SK-N-SH treated with all-trans-retinoic acid at 6 μM for 48 hours (cell line): ENCODE measurements around the gene ANKRD33B.

ENCODE experiments used
- ATAC-seq: fragments of 200-7000 bp; cut with Tn5 transposase; 3 replicates; pipeline ENCODE4 v1.9.1; 2020; ENCODE audit warnings: mild to moderate bottlenecking, moderate library complexity
- ARNTL ChIP-seq: fragments of 450-650 bp; formaldehyde crosslinking; IDR thresholded peaks from 2 replicates; pipeline ENCODE4 v1.5.0; 2020; ENCODE audit warnings: low read depth, mild to moderate bottlenecking, moderate library complexity, borderline replicate concordance
- BACH2 ChIP-seq: fragments of 250-450 bp; sonication (Bioruptor Pico); IDR thresholded peaks from 2 replicates; pipeline ENCODE4 v1.9.0; 2021; ENCODE audit warnings: mild to moderate bottlenecking, borderline replicate concordance
- CSDC2 ChIP-seq: fragments of 250-450 bp; sonication (Bioruptor Pico); IDR thresholded peaks from 2 replicates; pipeline ENCODE4 v1.5.0; 2020; ENCODE audit warnings: mild to moderate bottlenecking, moderate library complexity
- ESRRG ChIP-seq: fragments of 250-450 bp; sonication (Bioruptor Pico); IDR thresholded peaks from 2 replicates; pipeline ENCODE4 v1.6.1; 2021; ENCODE audit warnings: mild to moderate bottlenecking
- GLIS3 ChIP-seq: fragments of 250-450 bp; sonication (Bioruptor Pico); IDR thresholded peaks from 2 replicates; pipeline ENCODE4 v1.5.0; 2020; ENCODE audit warnings: mild to moderate bottlenecking, moderate library complexity
- ISL1 ChIP-seq: fragments of 250-450 bp; sonication (Bioruptor Pico); IDR thresholded peaks from 2 replicates; pipeline ENCODE4 v2.1.2; 2022; ENCODE audit warnings: mild to moderate bottlenecking, moderate library complexity
- OSR1 ChIP-seq: fragments of 250-450 bp; sonication (Bioruptor Pico); IDR thresholded peaks from 2 replicates; pipeline ENCODE4 v1.8.0; 2022; ENCODE audit warnings: moderate library complexity, mild to moderate bottlenecking, inconsistent platforms
- PPARA ChIP-seq: fragments of 250-450 bp; sonication (Bioruptor Pico); IDR thresholded peaks from 2 replicates; pipeline ENCODE4 v1.5.0; 2020; ENCODE audit warnings: mild to moderate bottlenecking, borderline replicate concordance
- RARB ChIP-seq: fragments of 250-450 bp; sonication (Bioruptor Pico); IDR thresholded peaks from 2 replicates; pipeline ENCODE4 v1.8.0; 2021; ENCODE audit warnings: mild to moderate bottlenecking, moderate library complexity
- SNAI2 ChIP-seq: fragments of 250-450 bp; sonication (Bioruptor Pico); IDR thresholded peaks from 2 replicates; pipeline ENCODE4 v1.5.0; 2020; ENCODE audit warnings: mild to moderate bottlenecking, moderate library complexity
- TCF4 ChIP-seq: fragments of 250-450 bp; sonication (Bioruptor Pico); IDR thresholded peaks from 2 replicates; pipeline ENCODE4 v1.8.0; 2021; ENCODE audit warnings: mild to moderate bottlenecking, moderate library complexity, borderline replicate concordance
- ZC3H10 ChIP-seq: fragments of 250-450 bp; sonication (Bioruptor Pico); IDR thresholded peaks from 2 replicates; pipeline ENCODE4 v1.5.1; 2021; ENCODE audit warnings: mild to moderate bottlenecking, moderate library complexity
- ZFP30 ChIP-seq: fragments of 450-650 bp; formaldehyde crosslinking; IDR thresholded peaks from 2 replicates; pipeline ENCODE4 v1.5.0; 2022; ENCODE audit warnings: mild to moderate bottlenecking, moderate library complexity
- ZNF70 ChIP-seq: fragments of 450-650 bp; formaldehyde crosslinking; IDR thresholded peaks from 2 replicates; pipeline ENCODE4 v1.5.0; 2020; ENCODE audit warnings: mild to moderate bottlenecking, moderate library complexity
- TF ChIP-seq, protein P1 (sequence below): fragments of 250-450 bp; sonication (Bioruptor Pico); IDR thresholded peaks from 2 replicates; pipeline ENCODE4 v1.5.1; 2020; ENCODE audit warnings: low read depth, mild to moderate bottlenecking, moderate library complexity
- TF ChIP-seq, protein P2 (sequence below): fragments of 250-450 bp; sonication (Bioruptor Pico); IDR thresholded peaks from 2 replicates; pipeline ENCODE4 v1.8.0; 2021; ENCODE audit warnings: low read depth, mild to moderate bottlenecking, moderate library complexity, borderline replicate concordance
- TF ChIP-seq, protein P3 (sequence below): fragments of 250-450 bp; sonication (Bioruptor Pico); IDR thresholded peaks from 2 replicates; pipeline ENCODE4 v1.5.1; 2021; ENCODE audit warnings: mild to moderate bottlenecking, moderate library complexity
- TF ChIP-seq, protein P4 (sequence below): fragments of 250-450 bp; sonication (Bioruptor Pico); IDR thresholded peaks from 2 replicates; pipeline ENCODE4 v1.8.0; 2020; ENCODE audit warnings: mild to moderate bottlenecking, moderate library complexity, borderline replicate concordance
- TF ChIP-seq, protein P5 (sequence below): fragments of 250-450 bp; sonication (Bioruptor Pico); IDR thresholded peaks from 2 replicates; pipeline ENCODE4 v1.5.0; 2020; ENCODE audit warnings: mild to moderate bottlenecking, moderate library complexity

Gene ANKRD33B

DNA sequence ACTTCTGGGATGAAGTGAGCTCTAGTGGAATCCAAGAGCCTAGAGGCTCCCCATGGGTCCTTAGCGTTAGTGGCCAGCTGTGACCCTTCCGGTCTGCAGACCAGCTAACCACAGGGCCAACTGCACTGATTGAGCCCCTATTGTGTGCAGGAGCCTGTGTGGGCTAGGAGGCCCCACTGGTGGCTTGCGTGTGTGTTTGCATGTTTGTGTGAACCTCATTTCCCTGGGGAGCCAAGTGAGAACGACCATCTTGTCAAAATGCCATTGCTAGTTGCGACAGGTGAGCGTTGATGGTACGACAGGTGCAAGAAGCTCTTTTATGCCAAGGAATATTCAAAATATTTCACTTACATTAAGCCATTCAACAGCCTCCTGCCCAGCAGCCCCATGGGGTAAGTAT lies 44.1 kb upstream of the ANKRD33B start:
- no peak for ATAC-seq
- TF ChIP-seq ESRRG (no peak), RARB (CRISPR knock-in tag) (no peak)
- TF ChIP-seq, protein P1, sequence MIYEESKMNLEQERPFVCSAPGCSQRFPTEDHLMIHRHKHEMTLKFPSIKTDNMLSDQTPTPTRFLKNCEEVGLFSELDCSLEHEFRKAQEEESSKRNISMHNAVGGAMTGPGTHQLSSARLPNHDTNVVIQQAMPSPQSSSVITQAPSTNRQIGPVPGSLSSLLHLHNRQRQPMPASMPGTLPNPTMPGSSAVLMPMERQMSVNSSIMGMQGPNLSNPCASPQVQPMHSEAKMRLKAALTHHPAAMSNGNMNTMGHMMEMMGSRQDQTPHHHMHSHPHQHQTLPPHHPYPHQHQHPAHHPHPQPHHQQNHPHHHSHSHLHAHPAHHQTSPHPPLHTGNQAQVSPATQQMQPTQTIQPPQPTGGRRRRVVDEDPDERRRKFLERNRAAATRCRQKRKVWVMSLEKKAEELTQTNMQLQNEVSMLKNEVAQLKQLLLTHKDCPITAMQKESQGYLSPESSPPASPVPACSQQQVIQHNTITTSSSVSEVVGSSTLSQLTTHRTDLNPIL, result no peak
- TF ChIP-seq, protein P2, sequence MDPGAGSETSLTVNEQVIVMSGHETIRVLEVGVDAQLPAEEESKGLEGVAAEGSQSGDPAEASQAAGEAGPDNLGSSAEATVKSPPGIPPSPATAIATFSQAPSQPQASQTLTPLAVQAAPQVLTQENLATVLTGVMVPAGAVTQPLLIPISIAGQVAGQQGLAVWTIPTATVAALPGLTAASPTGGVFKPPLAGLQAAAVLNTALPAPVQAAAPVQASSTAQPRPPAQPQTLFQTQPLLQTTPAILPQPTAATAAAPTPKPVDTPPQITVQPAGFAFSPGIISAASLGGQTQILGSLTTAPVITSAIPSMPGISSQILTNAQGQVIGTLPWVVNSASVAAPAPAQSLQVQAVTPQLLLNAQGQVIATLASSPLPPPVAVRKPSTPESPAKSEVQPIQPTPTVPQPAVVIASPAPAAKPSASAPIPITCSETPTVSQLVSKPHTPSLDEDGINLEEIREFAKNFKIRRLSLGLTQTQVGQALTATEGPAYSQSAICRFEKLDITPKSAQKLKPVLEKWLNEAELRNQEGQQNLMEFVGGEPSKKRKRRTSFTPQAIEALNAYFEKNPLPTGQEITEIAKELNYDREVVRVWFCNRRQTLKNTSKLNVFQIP, result no peak

DNA sequence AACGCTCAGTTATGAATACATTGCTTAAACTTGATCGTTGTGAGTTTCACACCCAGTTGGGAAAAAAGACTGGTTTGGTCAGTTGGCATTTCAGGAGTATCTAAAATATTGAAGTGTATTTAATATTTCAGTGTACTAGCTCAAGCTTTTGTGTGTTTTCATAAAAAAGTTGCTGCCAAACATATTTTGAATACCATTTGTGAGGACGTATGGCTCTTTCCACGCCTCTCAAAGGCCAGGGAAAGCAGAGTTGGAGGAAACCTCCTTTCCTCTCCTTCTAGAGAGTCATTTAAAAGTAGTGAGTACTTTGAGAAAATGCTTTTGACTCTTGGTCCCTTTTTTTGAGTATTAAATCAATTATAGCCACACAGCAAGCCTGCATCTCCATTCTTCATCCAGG lies 43.2 kb upstream of the ANKRD33B start:
- TF ChIP-seq ISL1 (no peak), ZNF70 (CRISPR knock-in tag) (no peak), PPARA (CRISPR knock-in tag) (no peak), TCF4 (CRISPR knock-in tag) (no peak), SNAI2 (CRISPR knock-in tag) (no peak), CSDC2 (CRISPR knock-in tag) (no peak), ARNTL (CRISPR knock-in tag) (no peak), ZC3H10 (no peak), ESRRG (no peak), ZFP30 (CRISPR knock-in tag) (no peak), OSR1 (CRISPR knock-in tag) (no peak), GLIS3 (no peak), BACH2 (CRISPR knock-in tag) (no peak), RARB (CRISPR knock-in tag) (no peak)
- TF ChIP-seq, protein P3, sequence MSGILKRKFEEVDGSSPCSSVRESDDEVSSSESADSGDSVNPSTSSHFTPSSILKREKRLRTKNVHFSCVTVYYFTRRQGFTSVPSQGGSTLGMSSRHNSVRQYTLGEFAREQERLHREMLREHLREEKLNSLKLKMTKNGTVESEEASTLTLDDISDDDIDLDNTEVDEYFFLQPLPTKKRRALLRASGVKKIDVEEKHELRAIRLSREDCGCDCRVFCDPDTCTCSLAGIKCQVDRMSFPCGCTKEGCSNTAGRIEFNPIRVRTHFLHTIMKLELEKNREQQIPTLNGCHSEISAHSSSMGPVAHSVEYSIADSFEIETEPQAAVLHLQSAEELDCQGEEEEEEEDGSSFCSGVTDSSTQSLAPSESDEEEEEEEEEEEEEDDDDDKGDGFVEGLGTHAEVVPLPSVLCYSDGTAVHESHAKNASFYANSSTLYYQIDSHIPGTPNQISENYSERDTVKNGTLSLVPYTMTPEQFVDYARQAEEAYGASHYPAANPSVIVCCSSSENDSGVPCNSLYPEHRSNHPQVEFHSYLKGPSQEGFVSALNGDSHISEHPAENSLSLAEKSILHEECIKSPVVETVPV (CRISPR knock-in tag), result no peak
- TF ChIP-seq, protein P4, sequence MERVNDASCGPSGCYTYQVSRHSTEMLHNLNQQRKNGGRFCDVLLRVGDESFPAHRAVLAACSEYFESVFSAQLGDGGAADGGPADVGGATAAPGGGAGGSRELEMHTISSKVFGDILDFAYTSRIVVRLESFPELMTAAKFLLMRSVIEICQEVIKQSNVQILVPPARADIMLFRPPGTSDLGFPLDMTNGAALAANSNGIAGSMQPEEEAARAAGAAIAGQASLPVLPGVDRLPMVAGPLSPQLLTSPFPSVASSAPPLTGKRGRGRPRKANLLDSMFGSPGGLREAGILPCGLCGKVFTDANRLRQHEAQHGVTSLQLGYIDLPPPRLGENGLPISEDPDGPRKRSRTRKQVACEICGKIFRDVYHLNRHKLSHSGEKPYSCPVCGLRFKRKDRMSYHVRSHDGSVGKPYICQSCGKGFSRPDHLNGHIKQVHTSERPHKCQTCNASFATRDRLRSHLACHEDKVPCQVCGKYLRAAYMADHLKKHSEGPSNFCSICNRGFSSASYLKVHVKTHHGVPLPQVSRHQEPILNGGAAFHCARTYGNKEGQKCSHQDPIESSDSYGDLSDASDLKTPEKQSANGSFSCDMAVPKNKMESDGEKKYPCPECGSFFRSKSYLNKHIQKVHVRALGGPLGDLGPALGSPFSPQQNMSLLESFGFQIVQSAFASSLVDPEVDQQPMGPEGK (CRISPR knock-in tag), result no peak
- TF ChIP-seq, protein P2, result no peak
- TF ChIP-seq, protein P1, result no peak
- peak; percentile 48 for ATAC-seq

DNA sequence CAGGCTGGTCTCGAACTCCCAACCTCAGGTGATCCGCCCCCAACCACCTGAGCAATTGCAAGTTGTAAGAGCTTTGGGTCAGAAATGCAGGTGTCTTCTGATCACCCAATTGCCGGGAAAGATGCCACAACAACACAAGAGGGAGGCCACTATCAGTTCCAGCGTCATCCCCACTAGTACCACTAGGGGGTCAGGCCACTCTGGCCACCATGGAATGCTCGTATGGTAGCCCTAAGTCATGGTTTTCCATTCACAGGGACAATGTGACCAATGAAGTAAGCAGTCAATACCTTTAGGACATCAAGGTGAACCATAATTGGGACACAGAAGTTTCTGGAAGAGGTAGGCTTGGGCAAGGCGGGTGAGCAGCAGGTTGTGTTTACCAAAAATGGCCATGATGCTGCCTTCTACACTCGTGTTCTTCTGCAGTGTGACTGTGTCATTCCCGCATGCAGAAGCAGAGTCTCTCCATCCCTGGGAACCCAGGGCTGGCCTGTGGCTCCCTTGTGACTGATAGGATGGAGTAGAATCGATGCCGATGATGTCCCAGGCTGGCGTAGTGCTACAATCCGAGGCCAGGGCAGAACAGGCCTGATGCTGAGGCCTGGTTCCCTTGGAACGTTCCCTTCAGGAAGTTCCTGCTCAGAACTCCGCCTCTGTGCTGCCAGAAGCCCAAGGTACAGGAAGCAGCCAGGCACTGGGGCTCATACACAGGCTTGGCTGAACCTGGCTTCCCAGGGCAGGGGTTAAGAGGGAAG lies 42.2 kb upstream of the ANKRD33B start:
- no peak for ATAC-seq
- TF ChIP-seq BACH2 (CRISPR knock-in tag), result no peak
- TF ChIP-seq, protein P2, result no peak
- no peak for TF ChIP-seq ZC3H10
- no peak for TF ChIP-seq ESRRG
- TF ChIP-seq, protein P3 (CRISPR knock-in tag), result no peak
- TF ChIP-seq, protein P1, result no peak
- TF ChIP-seq CSDC2 (CRISPR knock-in tag), result no peak
- TF ChIP-seq TCF4 (CRISPR knock-in tag), result no peak
- TF ChIP-seq ISL1, result no peak
- TF ChIP-seq, protein P5, sequence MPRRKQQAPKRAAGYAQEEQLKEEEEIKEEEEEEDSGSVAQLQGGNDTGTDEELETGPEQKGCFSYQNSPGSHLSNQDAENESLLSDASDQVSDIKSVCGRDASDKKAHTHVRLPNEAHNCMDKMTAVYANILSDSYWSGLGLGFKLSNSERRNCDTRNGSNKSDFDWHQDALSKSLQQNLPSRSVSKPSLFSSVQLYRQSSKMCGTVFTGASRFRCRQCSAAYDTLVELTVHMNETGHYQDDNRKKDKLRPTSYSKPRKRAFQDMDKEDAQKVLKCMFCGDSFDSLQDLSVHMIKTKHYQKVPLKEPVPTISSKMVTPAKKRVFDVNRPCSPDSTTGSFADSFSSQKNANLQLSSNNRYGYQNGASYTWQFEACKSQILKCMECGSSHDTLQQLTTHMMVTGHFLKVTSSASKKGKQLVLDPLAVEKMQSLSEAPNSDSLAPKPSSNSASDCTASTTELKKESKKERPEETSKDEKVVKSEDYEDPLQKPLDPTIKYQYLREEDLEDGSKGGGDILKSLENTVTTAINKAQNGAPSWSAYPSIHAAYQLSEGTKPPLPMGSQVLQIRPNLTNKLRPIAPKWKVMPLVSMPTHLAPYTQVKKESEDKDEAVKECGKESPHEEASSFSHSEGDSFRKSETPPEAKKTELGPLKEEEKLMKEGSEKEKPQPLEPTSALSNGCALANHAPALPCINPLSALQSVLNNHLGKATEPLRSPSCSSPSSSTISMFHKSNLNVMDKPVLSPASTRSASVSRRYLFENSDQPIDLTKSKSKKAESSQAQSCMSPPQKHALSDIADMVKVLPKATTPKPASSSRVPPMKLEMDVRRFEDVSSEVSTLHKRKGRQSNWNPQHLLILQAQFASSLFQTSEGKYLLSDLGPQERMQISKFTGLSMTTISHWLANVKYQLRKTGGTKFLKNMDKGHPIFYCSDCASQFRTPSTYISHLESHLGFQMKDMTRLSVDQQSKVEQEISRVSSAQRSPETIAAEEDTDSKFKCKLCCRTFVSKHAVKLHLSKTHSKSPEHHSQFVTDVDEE (CRISPR knock-in tag), result no peak
